GM12874 (cell line): ENCODE results near the gene LGR6.

Experiments
- CTCF ChIP-seq: IDR thresholded peaks from 2 replicates; pipeline ENCODE4 v1.5.1; 2011; ENCODE audit warnings: low read depth, mild to moderate bottlenecking, control low read depth, low read length, moderate library complexity; ENCODE audit not compliant: insufficient read depth

The LGR6 gene

GRCh38 chr1:202343652-202344349 lies 150.2 kb downstream of the LGR6 start:
- TF ChIP-seq CTCF, result peak; percentile 52

GRCh38 chr1:202348005-202348508 lies 154.5 kb downstream of the LGR6 start:
- TF ChIP-seq CTCF, result no peak

GRCh38 chr1:202348509-202349205 lies 155.1 kb downstream of the LGR6 start, which contains the start of gene PPP1R12B:
TSS of gene PPP1R12B (plus strand) at chr1:202348699. CDS start at chr1:202348852, 153 bp downstream.
- no peak for TF ChIP-seq CTCF

- no peak for TF ChIP-seq CTCF
Measured at GRCh38 chr1:202349206-202349928, 155.8 kb downstream of the LGR6 start.

GRCh38 chr1:202351725-202352124 lies 158.1 kb downstream of the LGR6 start:
- no peak for TF ChIP-seq CTCF

GRCh38 chr1:202355944-202356553 lies 162.4 kb downstream of the LGR6 start:
- TF ChIP-seq CTCF, result no peak

- TF ChIP-seq CTCF, result no peak
Measured at GRCh38 chr1:202357506-202357905, 163.9 kb downstream of the LGR6 start.
